GM12878 (cell line): ENCODE measurements around the gene ALDOB. TPM values are rescaled to one million over a fixed set of nuclear protein-coding genes. Genes with fewer than 3 reads are reported as not detected.
"Not testable (repeated sequence)": the region's sequence is repeated elsewhere in the genome, so short reads cannot be mapped to it uniquely, and the experiment has no call there.

Source experiments
- ATAC-seq: fragments of 200-7000 bp; cut with Tn5 transposase; 3 replicates; pipeline ENCODE4 v1.9.1; 2020; ENCODE audit warnings: mild to moderate bottlenecking, moderate library complexity
- BruUV-seq: library from RNA; stranded (reverse); fragments of 400-500 nt; replicated peaks from 2 replicates; lab custom pipeline; 2021; lab: Mats Ljungman, UMichigan
- CTCF ChIA-PET: fragments of 300-600 bp; sonication (Branson Sonifier 250); formaldehyde crosslinking; extraction: SDS; loops from one replicate; lab custom pipeline; 2021; ENCODE audit warnings: inconsistent platforms; lab: Yijun Ruan, JAX
- POLR2A ChIA-PET: fragments of 350-600 bp; formaldehyde crosslinking; extraction: SDS; loops from one replicate; lab custom pipeline; 2021; ENCODE audit warnings: inconsistent platforms; lab: Charles Lee
- RAD21 ChIA-PET: fragments of 300-600 bp; sonication (Branson Sonifier 250); formaldehyde crosslinking; loops from one replicate; lab custom pipeline; 2023; ENCODE audit warnings: antibody characterized with exemption; ENCODE audit not compliant: unreplicated experiment; lab: Charles Lee
- SMC1A ChIA-PET: fragments of 300-600 bp; sonication (Branson Sonifier 250); formaldehyde crosslinking; loops from one replicate; lab custom pipeline; 2023; ENCODE audit not compliant: unreplicated experiment, uncharacterized antibody; lab: Charles Lee
- DNase-seq: peaks from one replicate; pipeline ENCODE4 v3.0.0-alpha.2; 2011; ENCODE audit warnings: low read depth, low spot score
- FAIRE-seq: peaks from 3 replicates; lab custom pipeline; 2011; peaks lifted over from hg19 to GRCh38; lab: Jason Lieb, UNC
- H2AFZ ChIP-seq: 2 replicates; pipeline ENCODE4 v1.6.0; 2011; ENCODE audit warnings: low read depth, low read length, control low read depth; ENCODE audit not compliant: control insufficient read depth
- H3K27ac ChIP-seq: 2 replicates; pipeline ENCODE4 v1.5.1; 2011; ENCODE audit warnings: control low read depth; ENCODE audit not compliant: control insufficient read depth, insufficient read depth
- H3K27me3 ChIP-seq, 2 experiments: replicated peaks in 1 of 2; 2 replicates each; pipeline versions ENCODE4 v1.6.0 to v1.6.1; 2011; ENCODE audit warnings: low read length in 1 of 2; ENCODE audit not compliant: control insufficient read depth in 2 of 2, insufficient read depth in 2 of 2
- H3K36me3 ChIP-seq, 2 experiments: 2 replicates each; pipeline ENCODE4 v1.5.1; 2011; ENCODE audit warnings: low read length in 1 of 2; ENCODE audit not compliant: control insufficient read depth in 2 of 2, insufficient read depth in 2 of 2
- H3K4me1 ChIP-seq: 2 replicates; pipeline ENCODE4 v1.6.1; 2011; ENCODE audit warnings: mild to moderate bottlenecking, low read length, moderate library complexity, mixed read lengths; ENCODE audit not compliant: control insufficient read depth, insufficient read depth
- H3K4me2 ChIP-seq: 2 replicates; pipeline ENCODE4 v1.6.0; 2011; ENCODE audit warnings: control low read depth; ENCODE audit not compliant: control insufficient read depth, insufficient read depth
- H3K4me3 ChIP-seq: fragments of 200-600 bp; sonication (generic); 2 replicates; pipeline ENCODE4 v1.5.1; 2016
- H3K79me2 ChIP-seq: 2 replicates; pipeline ENCODE4 v1.6.0; 2011; ENCODE audit warnings: low read length; ENCODE audit not compliant: control insufficient read depth, insufficient read depth
- H3K9ac ChIP-seq: 2 replicates; pipeline ENCODE4 v1.8.0; 2011; ENCODE audit warnings: low read length, control low read depth, mixed read lengths; ENCODE audit not compliant: control insufficient read depth, insufficient read depth
- H3K9me3 ChIP-seq: replicated peaks from 3 replicates; pipeline ENCODE4 v1.5.1; 2011; ENCODE audit warnings: mild to moderate bottlenecking, low read length; ENCODE audit not compliant: control insufficient read depth, insufficient read depth
- H4K20me1 ChIP-seq: 2 replicates; pipeline ENCODE4 v1.6.0; 2011; ENCODE audit not compliant: control insufficient read depth, insufficient read depth
- CBX5 ChIP-seq: sonication (generic); IDR thresholded peaks from 2 replicates; pipeline ENCODE4 v1.6.1; 2016; ENCODE audit warnings: low read depth, moderate library complexity, mild to moderate bottlenecking, inconsistent platforms
- ZBTB33 ChIP-seq: fragments of 450-650 bp; IDR thresholded peaks from 2 replicates; pipeline ENCODE4 v1.6.1; 2017; ENCODE audit warnings: mild to moderate bottlenecking
- ZNF24 ChIP-seq: fragments of 450-650 bp; IDR thresholded peaks from 2 replicates; pipeline ENCODE4 v1.6.1; 2017; ENCODE audit warnings: antibody characterized with exemption, mild to moderate bottlenecking
- ZNF592 ChIP-seq: fragments of 450-650 bp; IDR thresholded peaks from 2 replicates; pipeline ENCODE4 v1.6.1; 2017; ENCODE audit warnings: mild to moderate bottlenecking, moderate library complexity
- ZSCAN29 ChIP-seq: fragments of 450-650 bp; IDR thresholded peaks from 2 replicates; pipeline ENCODE4 v1.6.1; 2017; ENCODE audit warnings: mild to moderate bottlenecking, moderate library complexity
- WGBS: methylation state at CpG from one replicate; pipeline ENCODE4 v1.1.6; 2016; ENCODE audit warnings: low lambda C conversion rate; ENCODE audit not compliant: insufficient replicate concordance, insufficient coverage; ENCODE audit errors: missing lambda C conversion rate; 5-methylcytosine and 5-hydroxymethylcytosine counted together
- in situ Hi-C: fragments of 300-500 bp; cut with MboI; formaldehyde crosslinking; loops from 9 replicates; pipeline ENCODE4 v1.14.3; 2018; ENCODE audit warnings: mixed read lengths
- intact Hi-C: fragments of 100-400 bp; cut with micrococcal nuclease; formaldehyde crosslinking; loops from one replicate; pipeline ENCODE4 v1.14.2; 2022; ENCODE audit not compliant: unreplicated experiment
- polyA plus RNA-seq, 11 experiments: library from polyadenylated mRNA; depleted of rRNA in 4 of 11; unstranded in 6 of 11; stranded (reverse) in 5 of 11; fragments of >200 nt; fragmentation: Nextera tagmentation in 4 of 11; fragmentation: Illumina TruSeq in 1 of 11; extraction: Ambion mirVana in 4 of 11; extraction: Trizol in 1 of 11; gene quantifications; 1 replicate in 1 of 11; 2 replicates in 10 of 11; pipeline versions ENCODE4 v1.2.1 to v1.2.3, GENCODE V29; 2011 to 2016; ENCODE audit warnings: inconsistent platforms in 2 of 11, missing spikeins in 2 of 11, low read depth in 1 of 11
- total RNA-seq, 4 experiments: library from RNA; depleted of rRNA in 3 of 4; stranded (reverse); fragments of >200 nt in 3 of 4; fragmentation: Illumina TruSeq in 1 of 4; extraction: Trizol in 1 of 4; gene quantifications; 2 replicates each; pipeline versions ENCODE4 v1.2.1 to v1.2.3, GENCODE V29; 2013 to 2021

ALDOB gene
- total and polyA plus RNA-seq, 10 of the 15 experiments (the other 5 are each of a cell fraction or from before 2014, with no cell fraction given) = 0.03 to 0.82 (median 0.04) TPM; not detected in 7

GRCh38 chr9:101387871-101388506, 47.6 kb downstream of the ALDOB start (continued):
- TF ChIP-seq ZNF592 (no peak), ZNF24 (no peak), ZSCAN29 (no peak)
- TF ChIP-seq, all 136 proteins: peak for 2

GRCh38 chr9:101384873-101385536, 50.6 kb downstream of the ALDOB start, which contains the start of gene BAAT:
TSS of gene BAAT (minus strand) at chr9:101385006. CDS start at chr9:101371404, 13,602 bp downstream.
- H3K4me1 ChIP-seq, H4K20me1 ChIP-seq, H3K4me3 ChIP-seq, BruUV-seq, intact Hi-C loops, POLR2A ChIA-PET, H3K27me3 ChIP-seq, RAD21 ChIA-PET, H3K9me3 ChIP-seq, FAIRE-seq, in situ Hi-C loops, CTCF ChIA-PET, H3K4me2 ChIP-seq, DNase-seq, SMC1A ChIA-PET, H3K9ac ChIP-seq, H3K27ac ChIP-seq, H2AFZ ChIP-seq, H3K79me2 ChIP-seq, ATAC-seq: not testable (repeated sequence)
- peak; percentile 81; the same call in 1 of the 2 replicates for TF ChIP-seq CBX5
- peak; percentile 88; the same call in 1 of the 2 replicates for TF ChIP-seq ZBTB33
- WGBS = 98% methylated on average over 11 of the region's 11 CpGs
- peaks cover 0 to 12% of the 10 kb centered on the region in 2 experiments; a peak in 1 of 4 replicates for H3K36me3 ChIP-seq
